Measurements from ENCODE around the gene ZNF598. TPM values are rescaled to one million over a fixed set of nuclear protein-coding genes. Genes with fewer than 3 reads are reported as not detected.
"Not testable (repeated sequence)": the region's sequence is repeated elsewhere in the genome, so short reads cannot be mapped to it uniquely, and the experiment has no call there.

Gene ZNF598
- total RNA-seq, 1 experiment from 2014 or later = 85.7 TPM

DNA sequence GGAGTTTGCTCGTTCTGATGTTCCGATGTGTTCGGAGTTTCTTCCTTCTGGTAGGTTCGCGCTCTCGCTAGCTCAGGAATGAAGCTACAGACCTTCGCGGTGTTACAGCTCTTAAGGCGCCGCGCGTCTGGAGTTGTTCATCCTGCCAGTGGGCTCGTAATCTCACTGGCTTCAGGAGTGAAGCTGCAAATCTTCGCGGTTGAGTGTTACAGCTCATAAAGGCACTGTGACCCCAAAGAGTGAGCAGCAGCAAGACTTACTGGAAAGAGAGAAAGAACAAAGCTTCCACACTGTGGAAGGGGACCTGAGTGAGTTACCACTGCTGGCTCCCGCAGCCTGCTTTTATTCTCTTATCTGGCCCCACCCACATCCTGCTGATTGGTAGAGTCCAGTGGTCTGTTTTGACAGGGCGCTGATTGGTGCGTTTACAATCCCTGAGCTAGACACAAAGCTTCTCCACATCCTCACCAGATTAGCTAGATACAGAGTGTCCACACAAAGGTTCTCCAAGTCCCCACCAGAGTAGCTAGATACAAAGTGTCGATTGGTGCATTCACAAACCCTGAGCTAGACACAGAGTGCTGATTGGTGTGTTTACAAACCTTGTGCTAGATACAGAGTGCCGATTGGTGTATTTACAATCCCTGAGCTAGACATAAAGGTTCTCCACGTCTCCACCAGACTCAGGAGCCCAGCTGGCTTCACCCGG lies 52.0 kb downstream of the ZNF598 start:
- in situ Hi-C loops (cut with HindIII; ENCODE audit: low pct_unique_long_range_greater_than_20kb, low sequenced_read_pairs); intact Hi-C loops (cut with micrococcal nuclease; ENCODE audit: unreplicated experiment); DNase-seq (ENCODE audit: low read depth, low spot score); H3K27me3 ChIP-seq (ENCODE audit: control insufficient read depth, insufficient read depth, low read length); H3K36me3 ChIP-seq (ENCODE audit: control insufficient read depth, insufficient read depth, low read length); H3K9me3 ChIP-seq (ENCODE audit: control insufficient read depth, insufficient read depth, low read depth, low read length); H3K4me3 ChIP-seq (ENCODE audit: low read depth in 2 of 2, low read length in 2 of 2); H3K27ac ChIP-seq (ENCODE audit: low read length); ATAC-seq; POLR2A ChIA-PET; BruUV-seq (replicated peaks): not testable (repeated sequence)
- H3K4me1 ChIP-seq (ENCODE audit: control insufficient read depth, insufficient read depth, low read length) = peaks cover 12% of the 10 kb centered on the region
- CTCF ChIA-PET = interaction anchor here (0.8 kb wide), 1 partner anchor 18 kb away, joined by 3 read pairs; no protein-coding TSS in a partner anchor

DNA sequence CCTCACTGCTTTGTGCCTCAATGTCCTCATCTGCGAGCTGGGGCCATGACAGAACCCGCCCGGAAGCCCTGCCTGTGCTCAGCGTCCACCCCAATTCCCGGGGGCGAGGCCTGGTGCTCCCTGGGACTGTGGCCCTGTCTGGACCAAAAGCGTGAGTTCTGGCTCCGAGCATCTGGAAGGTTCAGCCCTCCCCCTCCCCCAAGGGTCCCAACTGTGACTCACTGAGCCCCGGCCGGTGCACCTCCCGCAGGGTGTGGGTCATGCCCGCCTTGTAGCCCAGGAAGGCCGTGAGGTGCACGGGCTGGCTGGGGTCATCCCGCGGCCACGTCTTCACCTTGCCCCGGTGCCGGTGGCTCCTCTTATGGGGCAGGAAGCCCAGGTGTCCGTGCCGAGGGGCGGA lies 55.9 kb downstream of the ZNF598 start:
- no peaks in the 10 kb centered on the region for H3K9me3 ChIP-seq (ENCODE audit: control insufficient read depth, insufficient read depth, low read depth, low read length)
- CTCF ChIA-PET = no interaction called here
- TF ChIP-seq SIN3A (IDR thresholded peaks at IDR 0.05; ENCODE audit: borderline replicate concordance, insufficient read depth, low read depth, low read length) = no peak
- TF ChIP-seq, protein P1, sequence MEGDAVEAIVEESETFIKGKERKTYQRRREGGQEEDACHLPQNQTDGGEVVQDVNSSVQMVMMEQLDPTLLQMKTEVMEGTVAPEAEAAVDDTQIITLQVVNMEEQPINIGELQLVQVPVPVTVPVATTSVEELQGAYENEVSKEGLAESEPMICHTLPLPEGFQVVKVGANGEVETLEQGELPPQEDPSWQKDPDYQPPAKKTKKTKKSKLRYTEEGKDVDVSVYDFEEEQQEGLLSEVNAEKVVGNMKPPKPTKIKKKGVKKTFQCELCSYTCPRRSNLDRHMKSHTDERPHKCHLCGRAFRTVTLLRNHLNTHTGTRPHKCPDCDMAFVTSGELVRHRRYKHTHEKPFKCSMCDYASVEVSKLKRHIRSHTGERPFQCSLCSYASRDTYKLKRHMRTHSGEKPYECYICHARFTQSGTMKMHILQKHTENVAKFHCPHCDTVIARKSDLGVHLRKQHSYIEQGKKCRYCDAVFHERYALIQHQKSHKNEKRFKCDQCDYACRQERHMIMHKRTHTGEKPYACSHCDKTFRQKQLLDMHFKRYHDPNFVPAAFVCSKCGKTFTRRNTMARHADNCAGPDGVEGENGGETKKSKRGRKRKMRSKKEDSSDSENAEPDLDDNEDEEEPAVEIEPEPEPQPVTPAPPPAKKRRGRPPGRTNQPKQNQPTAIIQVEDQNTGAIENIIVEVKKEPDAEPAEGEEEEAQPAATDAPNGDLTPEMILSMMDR (IDR thresholded peaks at IDR 0.05) = no peak
- TF ChIP-seq TCF7L2 (IDR thresholded peaks at IDR 0.05; ENCODE audit: low read depth, low read length) = no peak
- TF ChIP-seq POLR2AphosphoS5 (IDR thresholded peaks at IDR 0.05; ENCODE audit: low read depth, low read length) = no peak
- TF ChIP-seq, protein P2, sequence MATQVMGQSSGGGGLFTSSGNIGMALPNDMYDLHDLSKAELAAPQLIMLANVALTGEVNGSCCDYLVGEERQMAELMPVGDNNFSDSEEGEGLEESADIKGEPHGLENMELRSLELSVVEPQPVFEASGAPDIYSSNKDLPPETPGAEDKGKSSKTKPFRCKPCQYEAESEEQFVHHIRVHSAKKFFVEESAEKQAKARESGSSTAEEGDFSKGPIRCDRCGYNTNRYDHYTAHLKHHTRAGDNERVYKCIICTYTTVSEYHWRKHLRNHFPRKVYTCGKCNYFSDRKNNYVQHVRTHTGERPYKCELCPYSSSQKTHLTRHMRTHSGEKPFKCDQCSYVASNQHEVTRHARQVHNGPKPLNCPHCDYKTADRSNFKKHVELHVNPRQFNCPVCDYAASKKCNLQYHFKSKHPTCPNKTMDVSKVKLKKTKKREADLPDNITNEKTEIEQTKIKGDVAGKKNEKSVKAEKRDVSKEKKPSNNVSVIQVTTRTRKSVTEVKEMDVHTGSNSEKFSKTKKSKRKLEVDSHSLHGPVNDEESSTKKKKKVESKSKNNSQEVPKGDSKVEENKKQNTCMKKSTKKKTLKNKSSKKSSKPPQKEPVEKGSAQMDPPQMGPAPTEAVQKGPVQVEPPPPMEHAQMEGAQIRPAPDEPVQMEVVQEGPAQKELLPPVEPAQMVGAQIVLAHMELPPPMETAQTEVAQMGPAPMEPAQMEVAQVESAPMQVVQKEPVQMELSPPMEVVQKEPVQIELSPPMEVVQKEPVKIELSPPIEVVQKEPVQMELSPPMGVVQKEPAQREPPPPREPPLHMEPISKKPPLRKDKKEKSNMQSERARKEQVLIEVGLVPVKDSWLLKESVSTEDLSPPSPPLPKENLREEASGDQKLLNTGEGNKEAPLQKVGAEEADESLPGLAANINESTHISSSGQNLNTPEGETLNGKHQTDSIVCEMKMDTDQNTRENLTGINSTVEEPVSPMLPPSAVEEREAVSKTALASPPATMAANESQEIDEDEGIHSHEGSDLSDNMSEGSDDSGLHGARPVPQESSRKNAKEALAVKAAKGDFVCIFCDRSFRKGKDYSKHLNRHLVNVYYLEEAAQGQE (IDR thresholded peaks at IDR 0.05; ENCODE audit: insufficient read depth in 1 of 2, low read depth in 2 of 2, low read length in 1 of 2) = no peak
- DNase-seq (ENCODE audit: low read depth, low spot score) = no peak
- no peaks in the 10 kb centered on the region for H3K36me3 ChIP-seq (ENCODE audit: control insufficient read depth, insufficient read depth, low read length)
- H3K27me3 ChIP-seq (ENCODE audit: control insufficient read depth, insufficient read depth, low read length) = no peaks in the 10 kb centered on the region
- H3K4me1 ChIP-seq (ENCODE audit: control insufficient read depth, insufficient read depth, low read length) = no peaks in the 10 kb centered on the region; the same call in 1 of the 2 replicates
- no peak overlapping the region for H3K4me3 ChIP-seq (ENCODE audit: low read depth in 2 of 2, low read length in 2 of 2)
- BruUV-seq (replicated peaks) = no TSS peak
- POLR2A ChIA-PET = no interaction called here
- in situ Hi-C loops (cut with HindIII; ENCODE audit: low pct_unique_long_range_greater_than_20kb, low sequenced_read_pairs) (no loop called here), intact Hi-C loops (cut with micrococcal nuclease; ENCODE audit: unreplicated experiment) (no loop called here)
- H3K27ac ChIP-seq (ENCODE audit: low read length) = no peak overlapping the region
- ATAC-seq = no peak

DNA sequence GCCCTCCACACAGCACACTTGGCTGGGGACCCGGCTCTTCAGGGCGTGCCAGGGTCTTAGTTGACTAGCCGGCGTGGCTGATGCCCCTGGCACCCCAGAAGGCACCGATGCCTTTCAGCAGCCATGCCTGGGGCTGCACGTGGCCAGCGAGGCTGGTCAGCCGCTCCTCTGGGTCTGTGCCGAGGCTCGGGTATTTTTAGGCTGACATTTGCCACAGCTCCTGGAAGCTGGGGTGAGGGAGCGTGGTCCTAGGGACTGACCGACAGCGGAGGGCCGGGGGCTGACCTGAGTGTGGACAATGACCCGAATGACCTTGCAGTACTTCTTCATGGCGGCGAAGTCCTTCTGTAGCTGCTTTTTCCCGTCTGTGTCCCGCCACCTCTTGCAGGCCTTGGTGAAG lies 59.1 kb downstream of the ZNF598 start:
- Histone ChIP-seq H3K36me3 (ENCODE audit: control insufficient read depth, insufficient read depth, low read length) (no peaks in the 10 kb centered on the region), H3K4me3 (ENCODE audit: low read depth in 2 of 2, low read length in 2 of 2) (no peak overlapping the region), H3K27me3 (ENCODE audit: control insufficient read depth, insufficient read depth, low read length) (no peaks in the 10 kb centered on the region), H3K4me1 (ENCODE audit: control insufficient read depth, insufficient read depth, low read length) (no peaks in the 10 kb centered on the region), H3K9me3 (ENCODE audit: control insufficient read depth, insufficient read depth, low read depth, low read length) (no peaks in the 10 kb centered on the region), H3K27ac (ENCODE audit: low read length) (no peak overlapping the region)
- TF ChIP-seq TCF7L2 (IDR thresholded peaks at IDR 0.05; ENCODE audit: low read depth, low read length) = no peak
- DNase-seq (ENCODE audit: low read depth, low spot score) (no peak), ATAC-seq (no peak)
- in situ Hi-C loops (cut with HindIII; ENCODE audit: low pct_unique_long_range_greater_than_20kb, low sequenced_read_pairs) (no loop called here), intact Hi-C loops (cut with micrococcal nuclease; ENCODE audit: unreplicated experiment) (no loop called here)
- ChIA-PET POLR2A (no interaction called here), CTCF (no interaction called here)
- no TSS peak for BruUV-seq (replicated peaks)
